GM12878 (cell line): Measurements from ENCODE around the gene TPRG1. TPM values are rescaled to one million over a fixed set of nuclear protein-coding genes. Genes with fewer than 3 reads are reported as not detected.

ENCODE experiments used
- ATAC-seq: fragments of 200-7000 bp; cut with Tn5 transposase; 3 replicates; pipeline ENCODE4 v1.9.1; 2020; ENCODE audit warnings: mild to moderate bottlenecking, moderate library complexity
- BruUV-seq: library from RNA; stranded (reverse); fragments of 400-500 nt; replicated peaks from 2 replicates; lab custom pipeline; 2021; lab: Mats Ljungman, UMichigan
- CTCF ChIA-PET: fragments of 300-600 bp; sonication (Branson Sonifier 250); formaldehyde crosslinking; extraction: SDS; loops from one replicate; lab custom pipeline; 2021; ENCODE audit warnings: inconsistent platforms; lab: Yijun Ruan, JAX
- POLR2A ChIA-PET: fragments of 350-600 bp; formaldehyde crosslinking; extraction: SDS; loops from one replicate; lab custom pipeline; 2021; ENCODE audit warnings: inconsistent platforms; lab: Charles Lee
- RAD21 ChIA-PET: fragments of 300-600 bp; sonication (Branson Sonifier 250); formaldehyde crosslinking; loops from one replicate; lab custom pipeline; 2023; ENCODE audit warnings: antibody characterized with exemption; ENCODE audit not compliant: unreplicated experiment; lab: Charles Lee
- SMC1A ChIA-PET: fragments of 300-600 bp; sonication (Branson Sonifier 250); formaldehyde crosslinking; loops from one replicate; lab custom pipeline; 2023; ENCODE audit not compliant: unreplicated experiment, uncharacterized antibody; lab: Charles Lee
- DNase-seq: peaks from one replicate; pipeline ENCODE4 v3.0.0-alpha.2; 2011; ENCODE audit warnings: low read depth, low spot score
- FAIRE-seq: peaks from 3 replicates; lab custom pipeline; 2011; peaks lifted over from hg19 to GRCh38; lab: Jason Lieb, UNC
- H2AFZ ChIP-seq: 2 replicates; pipeline ENCODE4 v1.6.0; 2011; ENCODE audit warnings: low read depth, low read length, control low read depth; ENCODE audit not compliant: control insufficient read depth
- H3K27ac ChIP-seq: 2 replicates; pipeline ENCODE4 v1.5.1; 2011; ENCODE audit warnings: control low read depth; ENCODE audit not compliant: control insufficient read depth, insufficient read depth
- H3K27me3 ChIP-seq, 2 experiments: replicated peaks in 1 of 2; 2 replicates each; pipeline versions ENCODE4 v1.6.0 to v1.6.1; 2011; ENCODE audit warnings: low read length in 1 of 2; ENCODE audit not compliant: control insufficient read depth in 2 of 2, insufficient read depth in 2 of 2
- H3K36me3 ChIP-seq, 2 experiments: 2 replicates each; pipeline ENCODE4 v1.5.1; 2011; ENCODE audit warnings: low read length in 1 of 2; ENCODE audit not compliant: control insufficient read depth in 2 of 2, insufficient read depth in 2 of 2
- H3K4me1 ChIP-seq: 2 replicates; pipeline ENCODE4 v1.6.1; 2011; ENCODE audit warnings: mild to moderate bottlenecking, low read length, moderate library complexity, mixed read lengths; ENCODE audit not compliant: control insufficient read depth, insufficient read depth
- H3K4me2 ChIP-seq: 2 replicates; pipeline ENCODE4 v1.6.0; 2011; ENCODE audit warnings: control low read depth; ENCODE audit not compliant: control insufficient read depth, insufficient read depth
- H3K4me3 ChIP-seq: fragments of 200-600 bp; sonication (generic); 2 replicates; pipeline ENCODE4 v1.5.1; 2016
- H3K79me2 ChIP-seq: 2 replicates; pipeline ENCODE4 v1.6.0; 2011; ENCODE audit warnings: low read length; ENCODE audit not compliant: control insufficient read depth, insufficient read depth
- H3K9ac ChIP-seq: 2 replicates; pipeline ENCODE4 v1.8.0; 2011; ENCODE audit warnings: low read length, control low read depth, mixed read lengths; ENCODE audit not compliant: control insufficient read depth, insufficient read depth
- H3K9me3 ChIP-seq: replicated peaks from 3 replicates; pipeline ENCODE4 v1.5.1; 2011; ENCODE audit warnings: mild to moderate bottlenecking, low read length; ENCODE audit not compliant: control insufficient read depth, insufficient read depth
- H4K20me1 ChIP-seq: 2 replicates; pipeline ENCODE4 v1.6.0; 2011; ENCODE audit not compliant: control insufficient read depth, insufficient read depth
- FOS ChIP-seq: IDR thresholded peaks from 3 replicates; pipeline ENCODE4 v1.6.1; 2011; ENCODE audit warnings: borderline replicate concordance; ENCODE audit not compliant: insufficient read length; ENCODE audit errors: extremely low read depth
- RUNX3 ChIP-seq: IDR thresholded peaks from 2 replicates; pipeline ENCODE4 v1.6.1; 2012; ENCODE audit warnings: low read length, inconsistent platforms
- USF1 ChIP-seq: IDR thresholded peaks from 2 replicates; pipeline ENCODE4 v1.6.1; 2011; ENCODE audit warnings: borderline replicate concordance, low read depth, mild to moderate bottlenecking, moderate library complexity, mixed read lengths, low read length; ENCODE audit not compliant: insufficient read depth; ENCODE audit errors: extremely low read length
- WGBS: methylation state at CpG from one replicate; pipeline ENCODE4 v1.1.6; 2016; ENCODE audit warnings: low lambda C conversion rate; ENCODE audit not compliant: insufficient replicate concordance, insufficient coverage; ENCODE audit errors: missing lambda C conversion rate; 5-methylcytosine and 5-hydroxymethylcytosine counted together
- in situ Hi-C: fragments of 300-500 bp; cut with MboI; formaldehyde crosslinking; loops from 9 replicates; pipeline ENCODE4 v1.14.3; 2018; ENCODE audit warnings: mixed read lengths
- intact Hi-C: fragments of 100-400 bp; cut with micrococcal nuclease; formaldehyde crosslinking; loops from one replicate; pipeline ENCODE4 v1.14.2; 2022; ENCODE audit not compliant: unreplicated experiment
- polyA plus RNA-seq, 11 experiments: library from polyadenylated mRNA; depleted of rRNA in 4 of 11; unstranded in 6 of 11; stranded (reverse) in 5 of 11; fragments of >200 nt; fragmentation: Nextera tagmentation in 4 of 11; fragmentation: Illumina TruSeq in 1 of 11; extraction: Ambion mirVana in 4 of 11; extraction: Trizol in 1 of 11; gene quantifications; 1 replicate in 1 of 11; 2 replicates in 10 of 11; pipeline versions ENCODE4 v1.2.1 to v1.2.3, GENCODE V29; 2011 to 2016; ENCODE audit warnings: inconsistent platforms in 2 of 11, missing spikeins in 2 of 11, low read depth in 1 of 11
- total RNA-seq, 4 experiments: library from RNA; depleted of rRNA in 3 of 4; stranded (reverse); fragments of >200 nt in 3 of 4; fragmentation: Illumina TruSeq in 1 of 4; extraction: Trizol in 1 of 4; gene quantifications; 2 replicates each; pipeline versions ENCODE4 v1.2.1 to v1.2.3, GENCODE V29; 2013 to 2021
- TF ChIP-seq, protein P1 (sequence below): fragments of 450-650 bp; IDR thresholded peaks from 2 replicates; pipeline ENCODE4 v1.6.1; 2016; ENCODE audit warnings: mild to moderate bottlenecking, moderate library complexity, borderline replicate concordance
- TF ChIP-seq, protein P2 (sequence below): IDR thresholded peaks from 2 replicates; pipeline ENCODE4 v1.6.1; 2011; ENCODE audit warnings: mild to moderate bottlenecking, low read depth, low read length, moderate library complexity; ENCODE audit not compliant: insufficient replicate concordance

Gene TPRG1
- total and polyA plus RNA-seq, 10 of the 15 experiments (the other 5 are each of a cell fraction or from before 2014, with no cell fraction given), result 0.26 to 30.7 (median 3.6) TPM

GRCh38 chr3:189330066-189330465, 158.3 kb downstream of the TPRG1 start (continued):
- no peak for TF ChIP-seq USF1
- TF ChIP-seq, protein P1, sequence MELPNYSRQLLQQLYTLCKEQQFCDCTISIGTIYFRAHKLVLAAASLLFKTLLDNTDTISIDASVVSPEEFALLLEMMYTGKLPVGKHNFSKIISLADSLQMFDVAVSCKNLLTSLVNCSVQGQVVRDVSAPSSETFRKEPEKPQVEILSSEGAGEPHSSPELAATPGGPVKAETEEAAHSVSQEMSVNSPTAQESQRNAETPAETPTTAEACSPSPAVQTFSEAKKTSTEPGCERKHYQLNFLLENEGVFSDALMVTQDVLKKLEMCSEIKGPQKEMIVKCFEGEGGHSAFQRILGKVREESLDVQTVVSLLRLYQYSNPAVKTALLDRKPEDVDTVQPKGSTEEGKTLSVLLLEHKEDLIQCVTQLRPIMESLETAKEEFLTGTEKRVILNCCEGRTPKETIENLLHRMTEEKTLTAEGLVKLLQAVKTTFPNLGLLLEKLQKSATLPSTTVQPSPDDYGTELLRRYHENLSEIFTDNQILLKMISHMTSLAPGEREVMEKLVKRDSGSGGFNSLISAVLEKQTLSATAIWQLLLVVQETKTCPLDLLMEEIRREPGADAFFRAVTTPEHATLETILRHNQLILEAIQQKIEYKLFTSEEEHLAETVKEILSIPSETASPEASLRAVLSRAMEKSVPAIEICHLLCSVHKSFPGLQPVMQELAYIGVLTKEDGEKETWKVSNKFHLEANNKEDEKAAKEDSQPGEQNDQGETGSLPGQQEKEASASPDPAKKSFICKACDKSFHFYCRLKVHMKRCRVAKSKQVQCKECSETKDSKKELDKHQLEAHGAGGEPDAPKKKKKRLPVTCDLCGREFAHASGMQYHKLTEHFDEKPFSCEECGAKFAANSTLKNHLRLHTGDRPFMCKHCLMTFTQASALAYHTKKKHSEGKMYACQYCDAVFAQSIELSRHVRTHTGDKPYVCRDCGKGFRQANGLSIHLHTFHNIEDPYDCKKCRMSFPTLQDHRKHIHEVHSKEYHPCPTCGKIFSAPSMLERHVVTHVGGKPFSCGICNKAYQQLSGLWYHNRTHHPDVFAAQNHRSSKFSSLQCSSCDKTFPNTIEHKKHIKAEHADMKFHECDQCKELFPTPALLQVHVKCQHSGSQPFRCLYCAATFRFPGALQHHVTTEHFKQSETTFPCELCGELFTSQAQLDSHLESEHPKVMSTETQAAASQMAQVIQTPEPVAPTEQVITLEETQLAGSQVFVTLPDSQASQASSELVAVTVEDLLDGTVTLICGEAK, result no peak

DNA sequence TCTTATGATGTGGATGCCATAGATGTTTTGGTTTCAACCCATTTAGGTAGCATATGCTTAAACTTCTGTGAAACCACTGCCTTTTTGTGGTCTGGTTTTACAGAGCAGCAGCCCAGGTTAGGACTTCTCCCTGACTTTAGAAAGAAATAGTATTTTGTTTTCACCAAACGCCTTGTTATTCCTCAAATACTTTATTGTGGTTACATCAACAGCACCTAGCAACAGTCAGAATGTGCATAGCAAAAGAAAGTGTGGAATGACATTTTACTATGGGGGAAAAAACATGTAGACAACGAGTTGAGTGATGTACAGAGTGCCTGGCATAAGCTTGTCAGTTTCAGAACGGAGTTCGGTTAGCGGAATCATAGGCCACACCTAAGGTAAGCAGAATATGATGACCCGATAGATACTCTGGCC, 159.2 kb downstream of the TPRG1 start:
- WGBS, result 80% methylated on average over 6 of the region's 6 CpGs
- H3K27ac ChIP-seq, result no peak overlapping the region
- in situ Hi-C loops, result no loop called here
- no TSS peak for BruUV-seq
- no peaks in the 10 kb centered on the region; a peak in 1 of 4 replicates for H3K27me3 ChIP-seq
- H3K36me3 ChIP-seq, result no peaks in the 10 kb centered on the region
- ATAC-seq (no peak), DNase-seq (no peak), FAIRE-seq (no peak)
- no peak overlapping the region for H2AFZ ChIP-seq
- H3K4me3 ChIP-seq, result no peak overlapping the region
- ChIA-PET SMC1A (interaction anchor here (1.8 to 2.4 kb wide), 2 partner anchors 55 to 617 kb away, joined by 7 read pairs; no protein-coding TSS in a partner anchor), RAD21 (no interaction called here), CTCF (interaction anchor here (1.2 to 2.2 kb wide), 2 partner anchors 10 to 17 kb away, joined by 3 to 5 read pairs; no protein-coding TSS in a partner anchor), POLR2A (no interaction called here)
- no peaks in the 10 kb centered on the region for H3K4me1 ChIP-seq
- intact Hi-C loops, result no loop called here
- no peaks in the 10 kb centered on the region for H4K20me1 ChIP-seq
- H3K9me3 ChIP-seq, result no peaks in the 10 kb centered on the region; the same call in none of the 3 replicates
- no peaks in the 10 kb centered on the region for H3K79me2 ChIP-seq
- no peak overlapping the region for H3K9ac ChIP-seq
- TF ChIP-seq, protein P2, sequence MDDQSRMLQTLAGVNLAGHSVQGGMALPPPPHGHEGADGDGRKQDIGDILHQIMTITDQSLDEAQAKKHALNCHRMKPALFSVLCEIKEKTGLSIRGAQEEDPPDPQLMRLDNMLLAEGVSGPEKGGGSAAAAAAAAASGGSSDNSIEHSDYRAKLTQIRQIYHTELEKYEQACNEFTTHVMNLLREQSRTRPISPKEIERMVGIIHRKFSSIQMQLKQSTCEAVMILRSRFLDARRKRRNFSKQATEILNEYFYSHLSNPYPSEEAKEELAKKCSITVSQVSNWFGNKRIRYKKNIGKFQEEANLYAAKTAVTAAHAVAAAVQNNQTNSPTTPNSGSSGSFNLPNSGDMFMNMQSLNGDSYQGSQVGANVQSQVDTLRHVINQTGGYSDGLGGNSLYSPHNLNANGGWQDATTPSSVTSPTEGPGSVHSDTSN, result no peak
- TF ChIP-seq RUNX3 (peak; percentile 45), FOS (no peak)
- TF ChIP-seq, protein P1, result no peak
- no peak overlapping the region for H3K4me2 ChIP-seq
